GM12873 (cell line): ENCODE results near the gene KMT2E.

ENCODE experiments used
- CTCF ChIP-seq: IDR thresholded peaks from 2 replicates; pipeline ENCODE4 v1.5.1; 2012; ENCODE audit warnings: low read depth, mild to moderate bottlenecking, moderate library complexity, low read length, control low read depth; ENCODE audit not compliant: insufficient read depth; ENCODE audit errors: missing control alignments

Gene KMT2E

GRCh38 chr7:105151152-105151551 lies 137.1 kb downstream of the KMT2E start:
- TF ChIP-seq CTCF, result no peak

GRCh38 chr7:105153531-105153930 lies 139.5 kb downstream of the KMT2E start:
- no peak for TF ChIP-seq CTCF

DNA sequence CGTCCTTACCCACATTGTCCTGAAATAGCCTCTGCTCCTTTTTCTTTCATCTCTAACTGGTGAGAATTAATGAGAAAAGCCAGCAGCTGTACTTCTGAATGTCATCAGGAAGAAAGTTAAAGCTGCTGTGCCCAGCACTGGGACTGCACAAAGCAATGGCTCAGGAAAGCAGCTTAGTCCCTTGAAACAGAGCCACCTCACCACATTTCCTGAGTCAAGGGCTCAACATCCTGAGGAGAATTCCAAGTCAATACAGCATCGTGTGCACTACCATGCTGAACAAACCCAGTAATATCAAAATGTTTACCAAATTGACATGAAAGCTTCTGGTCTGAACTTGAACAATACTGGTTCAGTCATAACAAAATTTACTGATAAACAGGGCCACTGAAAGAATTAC lies 140.1 kb downstream of the KMT2E start:
- TF ChIP-seq CTCF, result no peak

GRCh38 chr7:105156731-105157130 lies 142.7 kb downstream of the KMT2E start:
- TF ChIP-seq CTCF, result no peak

- TF ChIP-seq CTCF, result no peak
Measured at GRCh38 chr7:105157278-105157677, 143.3 kb downstream of the KMT2E start.

DNA sequence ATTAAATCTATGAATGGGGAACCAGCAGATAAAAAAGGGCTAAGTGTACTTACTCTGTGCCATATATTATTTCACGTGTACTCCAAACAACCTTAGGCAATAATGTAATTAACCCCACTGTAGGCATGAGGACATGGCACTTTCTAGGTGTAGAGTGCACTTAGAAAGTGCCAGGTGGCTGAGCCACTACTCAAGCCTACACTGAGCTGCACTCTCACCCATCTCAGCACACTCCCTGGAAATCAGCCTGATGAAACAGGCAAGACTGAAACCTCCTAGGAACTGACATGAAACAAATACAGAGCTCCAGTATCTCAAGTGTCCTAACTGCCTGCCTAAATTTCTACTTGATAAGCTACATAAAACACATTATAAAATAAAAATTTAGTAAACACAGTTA lies 147.4 kb downstream of the KMT2E start:
- TF ChIP-seq CTCF, result no peak
